AG10803 (cell line): ENCODE data around the gene MSANTD1.

Experiments used
- DNase-seq: peaks from one replicate; pipeline ENCODE4 v3.0.0; 2010; ENCODE audit warnings: low read depth
- H3K4me3 ChIP-seq: 2 replicates; pipeline ENCODE4 v1.5.1; 2011; ENCODE audit warnings: mild to moderate bottlenecking, low read length, control low read depth
- TF ChIP-seq, protein P1 (sequence below): conservative IDR thresholded peaks from 2 replicates; pipeline ENCODE4 v1.5.1; 2011; ENCODE audit warnings: mild to moderate bottlenecking, low read length, control low read depth, inconsistent platforms

The MSANTD1 gene

DNA sequence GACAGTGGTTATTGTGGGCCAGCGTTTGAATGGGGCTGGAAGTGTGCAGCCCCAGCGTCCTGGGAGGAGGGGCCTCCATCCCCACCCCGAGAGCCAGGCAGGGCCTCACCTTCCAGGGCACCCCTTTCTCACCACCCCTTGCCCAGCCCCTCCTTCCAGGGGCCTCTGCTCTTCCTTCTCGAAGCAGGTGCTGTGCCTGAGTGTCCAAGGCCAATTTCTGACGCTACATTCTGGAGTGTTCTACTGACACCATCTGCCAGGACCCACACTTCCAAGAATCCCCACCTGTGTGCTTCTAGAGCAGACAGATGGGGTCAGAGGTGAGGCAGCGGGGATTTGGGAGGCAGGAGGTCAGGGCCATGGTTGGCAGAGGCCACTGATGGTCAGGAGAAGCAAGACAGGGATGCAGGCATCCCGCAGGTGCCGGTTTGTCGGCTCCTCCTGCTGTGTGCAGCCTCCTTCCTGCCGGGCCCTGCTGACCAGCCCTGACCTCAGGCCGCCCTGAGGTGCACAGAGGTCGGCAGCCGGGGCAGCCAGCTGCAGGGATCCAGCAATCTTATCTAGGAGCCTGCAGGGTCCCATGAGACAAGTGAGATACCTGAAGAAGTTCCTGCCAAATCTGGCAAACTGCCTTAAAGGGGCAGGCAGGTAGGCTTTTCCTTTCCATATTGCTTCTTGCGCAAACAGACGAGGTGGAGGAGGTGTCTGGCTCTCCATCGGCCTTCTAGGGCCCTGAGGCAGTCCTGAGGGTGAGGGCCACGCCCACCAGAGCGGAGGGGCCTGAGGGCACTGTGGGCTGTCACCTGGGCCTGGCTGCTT lies 18.8 kb downstream of the MSANTD1 start:
- DNase-seq, result no peak
- TF ChIP-seq, protein P1, sequence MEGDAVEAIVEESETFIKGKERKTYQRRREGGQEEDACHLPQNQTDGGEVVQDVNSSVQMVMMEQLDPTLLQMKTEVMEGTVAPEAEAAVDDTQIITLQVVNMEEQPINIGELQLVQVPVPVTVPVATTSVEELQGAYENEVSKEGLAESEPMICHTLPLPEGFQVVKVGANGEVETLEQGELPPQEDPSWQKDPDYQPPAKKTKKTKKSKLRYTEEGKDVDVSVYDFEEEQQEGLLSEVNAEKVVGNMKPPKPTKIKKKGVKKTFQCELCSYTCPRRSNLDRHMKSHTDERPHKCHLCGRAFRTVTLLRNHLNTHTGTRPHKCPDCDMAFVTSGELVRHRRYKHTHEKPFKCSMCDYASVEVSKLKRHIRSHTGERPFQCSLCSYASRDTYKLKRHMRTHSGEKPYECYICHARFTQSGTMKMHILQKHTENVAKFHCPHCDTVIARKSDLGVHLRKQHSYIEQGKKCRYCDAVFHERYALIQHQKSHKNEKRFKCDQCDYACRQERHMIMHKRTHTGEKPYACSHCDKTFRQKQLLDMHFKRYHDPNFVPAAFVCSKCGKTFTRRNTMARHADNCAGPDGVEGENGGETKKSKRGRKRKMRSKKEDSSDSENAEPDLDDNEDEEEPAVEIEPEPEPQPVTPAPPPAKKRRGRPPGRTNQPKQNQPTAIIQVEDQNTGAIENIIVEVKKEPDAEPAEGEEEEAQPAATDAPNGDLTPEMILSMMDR, result no peak
- no peak overlapping the region for H3K4me3 ChIP-seq

GRCh38 chr4:3268395-3269104 lies 19.6 kb downstream of the MSANTD1 start:
- no peak for DNase-seq
- TF ChIP-seq, protein P1, result no peak

GRCh38 chr4:3269105-3269927 lies 20.4 kb downstream of the MSANTD1 start:
- H3K4me3 ChIP-seq, result no peak overlapping the region
- TF ChIP-seq, protein P1, result no peak
- no peak for DNase-seq

More at GRCh38 chr4:3268395-3269104, 19.6 kb downstream of the MSANTD1 start:
- no peak overlapping the region for H3K4me3 ChIP-seq

- TF ChIP-seq, protein P1, result no peak
- H3K4me3 ChIP-seq, result no peak overlapping the region
- DNase-seq, result no peak
These were observed 21.1 kb downstream of the MSANTD1 start for GRCh38 chr4:3269991-3270611.

- H3K4me3 ChIP-seq, result no peak overlapping the region
- DNase-seq, result no peak
- TF ChIP-seq, protein P1, result no peak
These were observed 22.2 kb downstream of the MSANTD1 start for GRCh38 chr4:3271131-3271530.

DNA sequence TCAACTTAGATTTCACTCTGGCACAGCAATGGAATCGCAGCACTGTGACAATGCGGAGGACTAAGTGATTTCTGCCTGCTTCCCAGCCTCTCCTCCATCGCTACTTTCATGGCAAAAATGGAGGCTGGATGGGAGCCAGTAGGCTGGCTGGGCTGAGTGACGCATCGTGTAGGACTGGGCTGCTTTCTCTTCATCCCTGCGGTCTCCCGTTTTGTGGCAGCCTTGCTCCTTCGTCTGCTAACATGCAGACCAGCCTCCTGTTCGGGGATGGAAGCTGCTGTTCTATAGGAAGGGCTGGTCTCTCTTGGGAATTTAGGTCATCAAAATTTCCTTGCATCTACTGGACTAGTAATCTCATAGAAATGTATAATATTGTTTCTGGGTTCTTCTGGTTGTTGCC lies 28.0 kb downstream of the MSANTD1 start:
- peak; percentile 44 for DNase-seq
- H3K4me3 ChIP-seq, result no peak overlapping the region
- TF ChIP-seq, protein P1, result no peak
